ENCODE results near the gene AXIN1.

AXIN1 gene

DNA sequence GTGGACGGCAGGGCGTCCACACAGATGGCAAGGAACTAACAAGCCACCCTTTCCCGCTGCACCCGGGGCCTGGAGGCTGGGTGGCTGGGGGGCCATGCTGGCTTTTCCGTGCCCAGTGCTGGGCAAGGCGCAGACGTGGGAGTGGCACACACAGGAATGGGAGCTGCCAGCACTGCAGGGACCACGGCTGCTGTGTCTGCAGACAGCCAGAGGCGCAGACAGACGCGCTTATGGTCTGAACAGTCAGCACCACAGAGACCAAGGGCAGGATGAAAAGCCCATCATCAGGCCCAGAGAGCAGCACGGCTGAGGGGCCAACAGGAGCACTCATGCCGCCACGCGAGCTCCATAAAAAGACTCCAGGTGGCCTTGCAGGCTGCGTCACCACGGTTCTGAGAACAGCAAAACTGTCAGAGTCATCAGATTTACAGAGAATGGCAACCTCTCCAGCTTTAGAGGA is 45.6 kb downstream of the AXIN1 start:
- H3K4me3 ChIP-seq (ENCODE audit: low read depth, low read length): no peak overlapping the region
- TF ChIP-seq CTCF (IDR thresholded peaks at IDR 0.05; ENCODE audit: low read depth, low read length): no peak

GRCh38 chr16:305916-306626 is 46.5 kb downstream of the AXIN1 start:
- H3K4me3 ChIP-seq (ENCODE audit: low read depth, low read length): no peak overlapping the region
- no peak for TF ChIP-seq CTCF (IDR thresholded peaks at IDR 0.05; ENCODE audit: low read depth, low read length)

GRCh38 chr16:303760-304505 is 48.6 kb downstream of the AXIN1 start:
- no peak overlapping the region for H3K4me3 ChIP-seq (ENCODE audit: low read depth, low read length)
- no peak for TF ChIP-seq CTCF (IDR thresholded peaks at IDR 0.05; ENCODE audit: low read depth, low read length)

DNA sequence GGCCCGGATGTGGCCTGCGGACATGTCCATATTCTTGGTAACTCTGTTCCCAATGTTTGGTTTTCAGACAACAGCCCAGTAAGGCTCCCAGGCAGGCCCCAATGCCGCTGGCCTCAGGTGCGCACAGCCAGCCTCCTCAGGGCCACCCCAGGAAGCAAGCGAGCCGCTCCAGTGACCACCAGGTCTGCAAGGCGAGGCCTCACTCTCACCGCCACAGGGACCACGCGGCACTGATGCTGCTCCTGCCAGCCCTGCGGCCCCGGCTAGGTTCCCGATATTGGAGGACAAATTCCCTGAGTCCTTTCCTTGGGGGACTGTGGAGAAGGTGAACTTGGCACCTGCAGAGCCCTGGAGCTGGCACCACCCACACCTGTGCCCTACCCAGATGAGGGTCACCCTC is 50.6 kb downstream of the AXIN1 start:
- H3K4me3 ChIP-seq (ENCODE audit: low read depth, low read length): no peak overlapping the region
- TF ChIP-seq CTCF (IDR thresholded peaks at IDR 0.05; ENCODE audit: low read depth, low read length): no peak

DNA sequence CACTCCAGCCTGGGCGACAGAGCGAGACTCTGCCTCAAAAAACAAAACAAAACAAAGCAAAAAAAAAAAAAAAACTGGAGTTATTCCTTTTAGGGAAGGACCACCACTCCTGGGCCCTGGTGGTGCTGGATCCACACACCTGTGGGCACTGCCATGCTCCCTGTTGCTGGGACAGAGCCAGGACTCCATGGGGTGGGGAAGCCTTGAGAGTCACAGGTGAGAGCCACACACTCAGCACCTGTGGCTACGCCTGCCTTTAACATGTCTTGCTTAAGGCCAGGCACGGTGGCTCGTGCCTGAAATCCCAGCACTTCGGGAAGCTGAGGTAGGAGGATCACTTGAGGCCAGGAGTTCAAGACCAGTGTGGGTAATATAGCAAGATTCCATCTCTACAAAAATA is 51.3 kb downstream of the AXIN1 start:
- TF ChIP-seq CTCF (IDR thresholded peaks at IDR 0.05; ENCODE audit: low read depth, low read length): no peak
- no peak overlapping the region for H3K4me3 ChIP-seq (ENCODE audit: low read depth, low read length)

GRCh38 chr16:297832-298231 is 54.7 kb downstream of the AXIN1 start:
- H3K4me3 ChIP-seq (ENCODE audit: low read depth, low read length): no peak overlapping the region
- no peak for TF ChIP-seq CTCF (IDR thresholded peaks at IDR 0.05; ENCODE audit: low read depth, low read length)
